DOHH2 (cell line): ENCODE measurements around the gene AP5Z1.

Experiments
- H3F3A ChIP-seq: fragments of 200-600 bp; sonication (generic), shearing (Covaris generic); 2 replicates; pipeline ENCODE4 v1.6.0; 2016; ENCODE audit warnings: antibody characterized with exemption, mild to moderate bottlenecking; ENCODE audit not compliant: control insufficient read depth, insufficient read depth
- H3K27ac ChIP-seq: fragments of 200-600 bp; sonication (generic); 2 replicates; pipeline ENCODE4 v1.5.1; 2014; ENCODE audit warnings: low read depth, mild to moderate bottlenecking, low read length, moderate library complexity
- H3K27me3 ChIP-seq: fragments of 200-600 bp; sonication (generic); 2 replicates; pipeline ENCODE4 v1.6.1; 2014; ENCODE audit warnings: mild to moderate bottlenecking, low read length, mixed read lengths; ENCODE audit not compliant: control insufficient read depth
- H3K36me3 ChIP-seq: fragments of 200-600 bp; sonication (generic); 2 replicates; pipeline ENCODE4 v1.6.1; 2014; ENCODE audit warnings: mild to moderate bottlenecking, low read length, moderate library complexity, mixed read lengths; ENCODE audit not compliant: control insufficient read depth
- H3K4me1 ChIP-seq: fragments of 200-600 bp; sonication (generic); 2 replicates; pipeline ENCODE4 v1.6.1; 2014; ENCODE audit warnings: mild to moderate bottlenecking, low read length, mixed read lengths; ENCODE audit not compliant: control insufficient read depth
- H3K4me2 ChIP-seq: fragments of 200-600 bp; sonication (generic); 2 replicates; pipeline ENCODE4 v1.6.0; 2014; ENCODE audit warnings: mild to moderate bottlenecking, low read length, moderate library complexity
- H3K4me3 ChIP-seq: fragments of 200-600 bp; sonication (generic); 2 replicates; pipeline ENCODE4 v1.5.1; 2014; ENCODE audit warnings: mild to moderate bottlenecking, low read length, mixed read lengths
- H3K79me2 ChIP-seq: fragments of 200-600 bp; sonication (generic); 2 replicates; pipeline ENCODE4 v1.6.1; 2014; ENCODE audit warnings: mild to moderate bottlenecking, low read length, mixed read lengths; ENCODE audit not compliant: control insufficient read depth
- H3K9me2 ChIP-seq: fragments of 200-600 bp; sonication (generic); replicated peaks from 2 replicates; pipeline ENCODE4 v1.6.1; 2014; ENCODE audit warnings: mild to moderate bottlenecking, low read length, mixed read lengths; ENCODE audit not compliant: control insufficient read depth
- H3K9me3 ChIP-seq: fragments of 200-600 bp; sonication (generic); 2 replicates; pipeline ENCODE4 v1.6.1; 2014; ENCODE audit warnings: antibody characterized with exemption, low read length, mixed read lengths; ENCODE audit not compliant: control insufficient read depth, insufficient read depth
- H4K20me1 ChIP-seq: fragments of 200-600 bp; sonication (generic); 2 replicates; pipeline ENCODE4 v1.6.0; 2014; ENCODE audit warnings: low read depth, mild to moderate bottlenecking, antibody characterized with exemption, low read length, moderate library complexity; ENCODE audit not compliant: control insufficient read depth, insufficient read depth
- CTCF ChIP-seq: fragments of 200-600 bp; sonication (generic); IDR thresholded peaks from one replicate; pipeline ENCODE4 v1.5.1; 2014; ENCODE audit warnings: antibody characterized with exemption, mild to moderate bottlenecking, low read depth, low read length; ENCODE audit not compliant: poor library complexity, severe bottlenecking
- EZH2phosphoT487 ChIP-seq: fragments of 200-600 bp; sonication (generic); IDR thresholded peaks from 2 replicates; pipeline ENCODE4 v1.6.1; 2017; ENCODE audit warnings: borderline replicate concordance, mild to moderate bottlenecking, antibody characterized with exemption, low read length, moderate library complexity, mixed read lengths

The AP5Z1 gene

GRCh38 chr7:4730971-4731370, 44.5 kb upstream of the AP5Z1 start:
- TF ChIP-seq EZH2phosphoT487 (no peak), CTCF (no peak)
- Histone ChIP-seq H3K4me1 (peaks cover 9% of the 10 kb centered on the region), H3K27me3 (no peaks in the 10 kb centered on the region), H3K4me3 (no peak overlapping the region), H3K36me3 (peaks cover 26% of the 10 kb centered on the region), H3F3A (no peaks in the 10 kb centered on the region), H3K9me3 (no peaks in the 10 kb centered on the region), H3K79me2 (peaks cover 87% of the 10 kb centered on the region), H3K4me2 (no peak overlapping the region), H3K27ac (no peak overlapping the region), H4K20me1 (peaks cover 26% of the 10 kb centered on the region; the same call in 1 of the 2 replicates), H3K9me2 (no peaks in the 10 kb centered on the region)

- Histone ChIP-seq H3K27ac (no peak overlapping the region), H3K4me1 (peaks cover 9% of the 10 kb centered on the region), H3K4me2 (no peak overlapping the region), H3K27me3 (no peaks in the 10 kb centered on the region), H3K9me2 (no peaks in the 10 kb centered on the region), H3K36me3 (peaks cover 26% of the 10 kb centered on the region), H3K4me3 (no peak overlapping the region), H3K79me2 (peaks cover 83% of the 10 kb centered on the region), H4K20me1 (peaks cover 24% of the 10 kb centered on the region; the same call in 1 of the 2 replicates), H3F3A (no peaks in the 10 kb centered on the region), H3K9me3 (no peaks in the 10 kb centered on the region)
- no peak for TF ChIP-seq EZH2phosphoT487
- no peak for TF ChIP-seq CTCF
Measured at GRCh38 chr7:4731803-4732202, 43.6 kb upstream of the AP5Z1 start.

GRCh38 chr7:4733936-4734528, 41.4 kb upstream of the AP5Z1 start:
- Histone ChIP-seq H3F3A (no peaks in the 10 kb centered on the region), H3K4me1 (peaks cover 21% of the 10 kb centered on the region), H3K9me2 (no peaks in the 10 kb centered on the region), H3K36me3 (peaks cover 33% of the 10 kb centered on the region), H3K27me3 (no peaks in the 10 kb centered on the region), H3K9me3 (no peaks in the 10 kb centered on the region), H3K4me2 (no peak overlapping the region), H3K4me3 (no peak overlapping the region), H3K27ac (no peak overlapping the region), H4K20me1 (peaks cover 33% of the 10 kb centered on the region; the same call in 1 of the 2 replicates), H3K79me2 (peaks cover 87% of the 10 kb centered on the region)
- no peak for TF ChIP-seq CTCF
